ENCODE measurements around the gene TCERG1. TPM values are rescaled to one million over a fixed set of nuclear protein-coding genes. Genes with fewer than 3 reads are reported as not detected.

Gene TCERG1
- total and polyA plus RNA-seq, 9 of the 15 experiments (the other 6 are each of a cell fraction or from before 2014, with no cell fraction given) = 50.3 to 148 (median 119) TPM

DNA sequence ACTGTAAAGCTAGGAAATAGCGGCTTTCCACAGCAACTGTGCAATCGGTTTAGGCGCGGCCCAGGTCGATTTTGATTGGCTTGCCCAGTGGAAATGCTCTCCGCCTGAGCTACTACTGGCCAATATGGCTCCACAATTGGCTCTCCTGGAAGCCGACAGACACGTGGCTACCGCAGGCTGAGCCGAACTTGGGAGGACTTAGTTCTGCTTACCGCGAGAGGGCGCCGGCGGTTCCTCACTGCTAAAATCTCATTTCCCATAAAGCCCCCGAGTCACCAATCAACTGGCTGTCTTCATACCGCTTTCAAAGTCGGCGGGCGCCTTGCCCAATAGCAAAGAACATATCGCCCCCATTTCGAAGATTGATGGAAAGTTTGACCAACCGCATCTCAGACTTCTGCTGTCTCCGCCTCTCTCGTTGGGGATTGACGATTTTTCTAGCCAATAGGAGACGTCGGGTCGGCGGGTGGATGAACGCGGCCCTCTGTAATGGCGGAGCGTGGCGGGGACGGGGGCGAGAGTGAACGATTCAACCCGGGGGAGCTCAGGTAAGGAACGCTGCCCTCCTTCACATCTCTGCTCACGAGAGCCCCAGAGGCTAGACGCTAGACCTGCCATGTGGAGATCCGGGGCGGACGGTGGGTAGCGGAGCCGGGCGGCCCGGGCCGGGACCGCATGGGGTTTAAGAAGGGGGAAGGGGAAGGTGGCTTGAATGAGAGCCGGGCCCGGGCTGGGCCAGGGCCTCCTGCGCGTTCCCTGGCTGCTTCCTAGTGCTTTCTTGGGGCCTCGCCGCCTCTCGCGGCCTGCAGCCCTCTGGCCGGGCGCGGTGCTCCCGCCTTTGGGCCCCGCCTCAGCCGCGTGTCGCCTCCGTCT, at the start of gene TCERG1 (continued):
- no peak; a peak in 1 of 4 replicates for TF ChIP-seq FOXK2 (conservative IDR thresholded peaks at IDR 0.05 in 1 of 2, IDR thresholded peaks at IDR 0.05 in 1 of 2; ENCODE audit: low read depth in 2 of 2)
- TF ChIP-seq ZFP1 (CRISPR knock-in tag; IDR thresholded peaks at IDR 0.05) = no peak
- TF ChIP-seq FOXP1 (CRISPR knock-in tag; IDR thresholded peaks at IDR 0.05) = peak; percentile 97
- no peak for TF ChIP-seq FOXA1 (IDR thresholded peaks at IDR 0.05; ENCODE audit: borderline replicate concordance)
- TF ChIP-seq ELF1 (tag; IDR thresholded peaks at IDR 0.05) = peak; percentile 48; the same call in 1 of the 2 replicates
- no peak for TF ChIP-seq SREBF2 (CRISPR knock-in tag; IDR thresholded peaks at IDR 0.05)
- TF ChIP-seq CHD7 (IDR thresholded peaks at IDR 0.05; ENCODE audit: low read depth, low read length) = no peak
- peak; percentile 87 for TF ChIP-seq SUPT5H (IDR thresholded peaks at IDR 0.05)
- TF ChIP-seq VEZF1 (CRISPR knock-in tag; IDR thresholded peaks at IDR 0.05) = peak; percentile 35; the same call in 1 of the 2 replicates
- TF ChIP-seq PHB2 (IDR thresholded peaks at IDR 0.05; ENCODE audit: low read depth) = no peak
- peak; percentile 88 for TF ChIP-seq ZNF232 (CRISPR knock-in tag; IDR thresholded peaks at IDR 0.05)
- TF ChIP-seq DPF2 (IDR thresholded peaks at IDR 0.05) = no peak
- no peak for TF ChIP-seq ZNF507 (tag; conservative IDR thresholded peaks at IDR 0.05)
- TF ChIP-seq SNRNP70 (optimal IDR thresholded peaks at IDR 0.05; ENCODE audit: low read depth, low read length) = no peak
- no peak for TF ChIP-seq THRAP3 (IDR thresholded peaks at IDR 0.05; ENCODE audit: borderline replicate concordance)
- no peak for TF ChIP-seq KDM2B (CRISPR knock-in tag; IDR thresholded peaks at IDR 0.05)
- TF ChIP-seq RFX1 (IDR thresholded peaks at IDR 0.05) = no peak; the same call in 1 of the 2 replicates
